ENCODE data around the gene CNKSR2.

CNKSR2 gene

DNA sequence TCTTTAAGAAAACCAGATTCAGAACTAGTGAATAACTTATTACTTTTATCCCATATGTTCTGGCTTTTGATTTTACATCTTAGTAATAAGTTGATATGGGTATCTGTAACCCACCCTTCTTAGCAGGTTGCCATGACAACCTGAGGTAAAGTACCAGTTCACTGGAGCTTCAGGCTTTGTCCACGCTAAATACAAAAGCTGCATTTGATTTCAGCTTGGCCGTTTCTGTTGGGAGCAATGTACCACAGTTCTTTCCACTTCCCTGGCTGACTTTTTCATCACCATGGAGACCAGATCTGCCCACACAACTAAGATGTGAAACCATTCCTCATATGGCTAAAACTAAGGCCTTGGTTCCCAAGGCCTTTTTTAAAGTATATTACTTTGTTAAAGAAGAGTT is 257.8 kb downstream of the CNKSR2 start:
- no peak for TF ChIP-seq ZFX (IDR thresholded peaks at IDR 0.05; ENCODE audit: borderline replicate concordance)
- TF ChIP-seq, protein P1, sequence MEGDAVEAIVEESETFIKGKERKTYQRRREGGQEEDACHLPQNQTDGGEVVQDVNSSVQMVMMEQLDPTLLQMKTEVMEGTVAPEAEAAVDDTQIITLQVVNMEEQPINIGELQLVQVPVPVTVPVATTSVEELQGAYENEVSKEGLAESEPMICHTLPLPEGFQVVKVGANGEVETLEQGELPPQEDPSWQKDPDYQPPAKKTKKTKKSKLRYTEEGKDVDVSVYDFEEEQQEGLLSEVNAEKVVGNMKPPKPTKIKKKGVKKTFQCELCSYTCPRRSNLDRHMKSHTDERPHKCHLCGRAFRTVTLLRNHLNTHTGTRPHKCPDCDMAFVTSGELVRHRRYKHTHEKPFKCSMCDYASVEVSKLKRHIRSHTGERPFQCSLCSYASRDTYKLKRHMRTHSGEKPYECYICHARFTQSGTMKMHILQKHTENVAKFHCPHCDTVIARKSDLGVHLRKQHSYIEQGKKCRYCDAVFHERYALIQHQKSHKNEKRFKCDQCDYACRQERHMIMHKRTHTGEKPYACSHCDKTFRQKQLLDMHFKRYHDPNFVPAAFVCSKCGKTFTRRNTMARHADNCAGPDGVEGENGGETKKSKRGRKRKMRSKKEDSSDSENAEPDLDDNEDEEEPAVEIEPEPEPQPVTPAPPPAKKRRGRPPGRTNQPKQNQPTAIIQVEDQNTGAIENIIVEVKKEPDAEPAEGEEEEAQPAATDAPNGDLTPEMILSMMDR (IDR thresholded peaks at IDR 0.05), result no peak

DNA sequence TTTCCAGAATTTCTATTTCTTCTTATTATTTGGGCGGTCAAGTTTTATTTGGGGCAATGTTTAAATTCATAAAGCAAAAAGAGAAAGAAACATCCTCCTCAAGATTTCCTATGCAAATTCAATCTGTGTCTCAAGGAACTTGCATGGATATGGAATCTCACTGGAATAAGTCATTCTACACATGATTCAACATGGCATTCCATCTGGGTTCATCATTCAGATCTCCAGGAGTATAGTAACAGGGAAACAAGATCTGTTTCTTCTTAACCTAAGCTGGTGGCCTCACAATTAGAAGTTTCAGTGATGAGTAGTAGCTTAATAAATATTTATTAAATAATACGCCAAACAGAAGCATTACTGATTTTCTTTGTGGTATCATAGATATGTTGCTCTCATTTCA is 264.1 kb downstream of the CNKSR2 start:
- TF ChIP-seq, protein P1 (IDR thresholded peaks at IDR 0.05), result no peak
- TF ChIP-seq ZFX (IDR thresholded peaks at IDR 0.05; ENCODE audit: borderline replicate concordance), result no peak
- no peak overlapping the region for H3K27ac ChIP-seq

More for the DNA sequence above, 257.8 kb downstream of the CNKSR2 start:
- no peak overlapping the region for H3K27ac ChIP-seq

DNA sequence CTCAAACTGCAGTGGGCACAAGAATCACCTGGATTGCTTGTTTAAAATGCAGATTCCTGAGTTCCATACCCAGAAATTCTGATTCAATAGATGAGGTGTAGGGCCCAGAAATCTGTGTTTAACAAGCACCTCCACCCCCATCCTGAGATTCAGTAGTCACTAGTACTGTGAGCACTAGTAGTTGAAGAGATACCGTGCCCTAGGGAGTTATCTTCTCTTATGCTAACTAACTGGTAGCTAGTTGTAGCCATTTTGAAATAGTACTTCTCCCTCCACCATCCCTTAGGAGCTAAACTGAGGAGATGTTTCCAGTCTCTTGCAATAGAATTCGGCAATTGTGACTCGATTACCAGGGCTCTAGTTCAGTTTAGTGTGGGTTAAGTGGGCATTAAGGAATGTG is 265.6 kb downstream of the CNKSR2 start:
- TF ChIP-seq, protein P1 (IDR thresholded peaks at IDR 0.05), result no peak
- TF ChIP-seq ZFX (IDR thresholded peaks at IDR 0.05; ENCODE audit: borderline replicate concordance), result no peak

DNA sequence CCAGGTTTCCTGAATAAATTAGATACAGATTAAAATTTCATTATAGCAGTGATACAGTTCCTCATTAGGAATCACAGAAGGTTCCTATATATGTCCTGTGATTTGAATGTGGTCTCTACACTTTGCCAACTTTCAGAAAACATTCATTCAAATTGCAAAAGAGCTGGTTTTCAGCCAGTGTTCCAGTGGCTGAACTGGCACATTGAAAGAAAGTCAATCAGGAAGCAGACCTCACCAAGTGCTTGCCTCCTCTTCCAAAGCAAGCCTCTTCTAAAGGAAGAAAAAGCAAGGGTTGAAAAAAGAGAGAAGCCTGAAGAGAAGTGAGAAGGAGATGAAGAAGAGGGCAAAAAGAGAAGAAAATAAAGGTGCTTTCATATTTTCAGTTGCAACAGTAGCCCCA is 271.2 kb downstream of the CNKSR2 start:
- H3K27ac ChIP-seq, result no peak overlapping the region
- no peak for TF ChIP-seq ZFX (IDR thresholded peaks at IDR 0.05; ENCODE audit: borderline replicate concordance)
- TF ChIP-seq, protein P1 (IDR thresholded peaks at IDR 0.05), result no peak

More for the DNA sequence above, 265.6 kb downstream of the CNKSR2 start:
- no peak overlapping the region for H3K27ac ChIP-seq

DNA sequence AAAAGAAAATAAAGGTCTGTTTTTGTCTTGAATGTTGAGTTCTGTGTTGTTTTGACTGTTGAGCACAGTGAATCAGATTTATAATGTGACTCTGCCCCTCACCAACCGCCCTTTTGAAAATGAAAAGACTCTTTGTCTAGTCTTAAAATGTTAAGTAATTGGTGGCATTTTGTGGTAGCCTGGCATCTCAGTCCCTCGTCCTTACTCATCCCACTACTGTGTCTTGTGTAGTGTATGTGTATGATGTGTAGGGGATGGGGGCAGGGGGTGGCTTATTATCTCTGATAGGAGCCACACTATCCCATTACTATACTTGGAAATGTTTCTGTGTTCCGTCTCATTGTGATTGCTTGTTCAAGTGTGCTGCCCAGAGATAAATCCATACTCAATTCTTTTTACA is 271.7 kb downstream of the CNKSR2 start:
- no peak for TF ChIP-seq ZFX (IDR thresholded peaks at IDR 0.05; ENCODE audit: borderline replicate concordance)
- TF ChIP-seq, protein P1 (IDR thresholded peaks at IDR 0.05), result no peak
- no peak overlapping the region for H3K27ac ChIP-seq

DNA sequence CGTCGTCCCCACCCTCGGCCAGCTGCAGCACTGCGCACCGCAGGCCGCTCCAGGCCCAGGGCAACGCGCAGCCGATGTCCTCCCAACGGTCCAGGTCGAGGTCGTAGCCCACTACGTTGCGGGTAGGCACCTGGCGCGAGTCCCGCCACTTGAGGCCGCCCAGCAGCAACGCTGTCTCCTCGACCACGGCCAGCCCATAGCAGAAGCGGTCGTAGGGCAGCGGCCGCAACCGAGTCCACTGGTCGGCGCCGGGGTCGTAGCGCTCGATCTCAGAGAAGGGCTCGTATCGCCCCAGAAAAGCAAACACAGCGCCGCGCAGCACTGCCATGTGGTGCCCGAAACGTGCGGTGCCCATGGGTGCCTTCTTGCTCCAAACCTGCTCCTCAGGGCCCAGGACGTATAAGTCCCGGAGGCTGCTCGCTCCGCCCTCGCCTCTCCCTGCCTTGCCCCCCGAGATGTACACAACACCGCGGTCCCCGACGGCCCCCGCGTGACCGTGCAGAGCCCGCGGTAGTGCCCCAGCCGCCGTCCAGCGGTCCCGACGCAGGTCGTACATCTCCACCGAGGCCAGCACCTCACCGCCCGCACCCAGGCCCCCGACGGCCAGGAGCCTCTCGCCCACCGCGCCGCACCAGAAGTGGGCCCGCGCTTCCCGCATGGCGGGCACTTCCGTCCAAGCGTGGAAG is 281.8 kb downstream of the CNKSR2 start:
- TF ChIP-seq, protein P1 (IDR thresholded peaks at IDR 0.05), result no peak
- no peak for TF ChIP-seq ZFX (IDR thresholded peaks at IDR 0.05; ENCODE audit: borderline replicate concordance)
- H3K27ac ChIP-seq, result no peak overlapping the region

DNA sequence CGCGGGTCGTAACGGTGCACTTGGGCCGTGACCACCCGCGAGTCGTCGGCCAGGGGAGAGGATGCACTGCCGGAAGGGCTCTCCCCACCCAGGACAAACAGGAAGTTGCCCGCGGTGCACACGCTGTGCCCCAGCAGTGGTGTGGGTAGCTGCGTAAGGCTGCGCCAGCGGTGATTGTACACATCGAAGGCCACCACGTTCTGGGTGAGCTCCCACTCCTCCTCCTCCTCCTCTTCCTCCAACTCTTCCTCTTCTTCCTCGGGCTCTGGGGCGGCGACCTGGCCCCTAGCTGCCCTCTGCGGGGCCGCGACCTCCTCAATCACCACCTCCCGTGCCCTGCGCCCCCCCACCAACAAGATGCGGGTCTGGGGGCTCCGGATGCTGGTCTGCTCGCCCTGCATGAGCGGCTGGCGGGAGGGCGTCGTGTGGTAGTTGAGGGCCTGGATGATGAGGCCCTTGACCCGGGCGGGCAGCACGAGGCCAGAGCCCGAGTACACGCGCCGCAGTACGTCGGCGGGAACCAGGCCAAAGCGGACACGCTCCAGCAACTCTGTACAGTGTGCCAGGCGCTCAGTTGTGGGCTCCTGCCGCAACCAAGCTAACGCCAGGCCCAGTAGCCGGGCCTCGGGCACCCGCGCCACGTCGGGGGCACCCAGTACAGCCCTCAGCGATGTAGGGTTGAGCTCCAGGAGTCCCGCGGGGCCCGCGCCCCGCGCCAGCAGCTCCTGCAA is 282.5 kb downstream of the CNKSR2 start:
- no peak overlapping the region for H3K27ac ChIP-seq
- TF ChIP-seq, protein P1 (IDR thresholded peaks at IDR 0.05), result no peak
